ENCODE data around the gene KCNJ11. TPM values are rescaled to one million over a fixed set of nuclear protein-coding genes. Genes with fewer than 3 reads are reported as not detected.
"Not testable (repeated sequence)": the region's sequence is repeated elsewhere in the genome, so short reads cannot be mapped to it uniquely, and the experiment has no call there.

Gene KCNJ11
- total RNA-seq (2014; rRNA removed; shearing (Covaris generic)) = 2.1 and 6.6 TPM in 2 replicates

GRCh38 chr11:17388609-17389210 is at the start of gene KCNJ11:
Gene KCNJ11, minus strand, starts transcription at chr11:17388659. Its CDS starts 568 bp downstream, at chr11:17388091.
- DNase-seq (ENCODE audit: low spot score) = no peak

- DNase-seq (ENCODE audit: low spot score) = no peak
These were observed 48.9 kb upstream of the KCNJ11 start for GRCh38 chr11:17437366-17437765.

GRCh38 chr11:17434108-17434507 is 45.6 kb upstream of the KCNJ11 start:
- no peak for DNase-seq (ENCODE audit: low spot score)

GRCh38 chr11:17432002-17432401 is 43.5 kb upstream of the KCNJ11 start:
- DNase-seq (ENCODE audit: low spot score) = no peak

- DNase-seq (ENCODE audit: low spot score) = no peak
These were observed 42.7 kb upstream of the KCNJ11 start for GRCh38 chr11:17431139-17431538.

- DNase-seq (ENCODE audit: low spot score) = no peak
These were observed 42.2 kb upstream of the KCNJ11 start for GRCh38 chr11:17430616-17431015.

GRCh38 chr11:17428925-17429324 is 40.5 kb upstream of the KCNJ11 start:
- DNase-seq (ENCODE audit: low spot score) = no peak

GRCh38 chr11:17428261-17428660 is 39.8 kb upstream of the KCNJ11 start:
- no peak for DNase-seq (ENCODE audit: low spot score)

GRCh38 chr11:17426233-17426632 is 37.8 kb upstream of the KCNJ11 start:
- DNase-seq (ENCODE audit: low spot score) = not testable (repeated sequence)

- DNase-seq (ENCODE audit: low spot score) = peak; percentile 80
These were observed 35.3 kb upstream of the KCNJ11 start for GRCh38 chr11:17423533-17424310.

GRCh38 chr11:17421781-17422180 is 33.3 kb upstream of the KCNJ11 start:
- DNase-seq (ENCODE audit: low spot score) = no peak

GRCh38 chr11:17418444-17419081 is 30.1 kb upstream of the KCNJ11 start:
- DNase-seq (ENCODE audit: low spot score) = no peak

GRCh38 chr11:17416492-17416891 is 28.0 kb upstream of the KCNJ11 start:
- no peak for DNase-seq (ENCODE audit: low spot score)

- DNase-seq (ENCODE audit: low spot score) = no peak
These were observed 27.2 kb upstream of the KCNJ11 start for GRCh38 chr11:17415523-17416104.

GRCh38 chr11:17414992-17415391 is 26.5 kb upstream of the KCNJ11 start:
- no peak for DNase-seq (ENCODE audit: low spot score)

GRCh38 chr11:17414317-17414737 is 25.9 kb upstream of the KCNJ11 start:
- DNase-seq (ENCODE audit: low spot score) = no peak

GRCh38 chr11:17413414-17414316 is 25.2 kb upstream of the KCNJ11 start:
- DNase-seq (ENCODE audit: low spot score) = no peak

- peak; percentile 17 for DNase-seq (ENCODE audit: low spot score)
These were observed 24.2 kb upstream of the KCNJ11 start for GRCh38 chr11:17412488-17413180.

- DNase-seq (ENCODE audit: low spot score) = no peak
These were observed 23.0 kb upstream of the KCNJ11 start for GRCh38 chr11:17411418-17411817.

GRCh38 chr11:17410606-17411379 is 22.3 kb upstream of the KCNJ11 start:
- no peak for DNase-seq (ENCODE audit: low spot score)
